Fibroblast of gingiva (primary cell): ENCODE data around the gene NRCAM.
"Not testable (repeated sequence)": the region's sequence is repeated elsewhere in the genome, so short reads cannot be mapped to it uniquely, and the experiment has no call there.

Experiments used
- DNase-seq: peaks from one replicate; pipeline ENCODE4 v3.0.0-alpha.2; 2011; ENCODE audit warnings: low read depth

NRCAM gene

GRCh38 chr7:108278281-108278680, 178.0 kb downstream of the NRCAM start:
- no peak for DNase-seq

- not testable (repeated sequence) for DNase-seq
Measured at GRCh38 chr7:108274447-108274846, 181.8 kb downstream of the NRCAM start.

DNA sequence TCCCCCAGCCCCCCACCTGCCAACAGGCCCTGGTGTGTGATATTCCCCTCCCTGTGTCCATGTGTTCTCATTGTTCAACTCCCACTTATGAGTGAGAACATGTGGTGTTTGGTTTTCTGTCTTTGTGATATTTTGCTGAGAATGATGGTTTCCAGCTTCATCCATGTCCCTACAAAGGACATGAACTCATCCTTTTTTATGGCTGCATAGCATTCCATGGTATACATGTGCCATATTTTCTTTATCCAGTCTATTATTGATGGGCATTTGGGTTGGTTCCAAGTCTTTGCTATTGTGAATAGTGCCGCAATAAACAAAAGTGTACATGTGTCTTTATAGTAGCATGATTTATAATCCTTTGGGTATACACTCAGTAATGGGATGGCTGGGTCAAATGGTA, 183.3 kb downstream of the NRCAM start:
- not testable (repeated sequence) for DNase-seq

GRCh38 chr7:108270385-108271015, 185.7 kb downstream of the NRCAM start:
- DNase-seq, result no peak

DNA sequence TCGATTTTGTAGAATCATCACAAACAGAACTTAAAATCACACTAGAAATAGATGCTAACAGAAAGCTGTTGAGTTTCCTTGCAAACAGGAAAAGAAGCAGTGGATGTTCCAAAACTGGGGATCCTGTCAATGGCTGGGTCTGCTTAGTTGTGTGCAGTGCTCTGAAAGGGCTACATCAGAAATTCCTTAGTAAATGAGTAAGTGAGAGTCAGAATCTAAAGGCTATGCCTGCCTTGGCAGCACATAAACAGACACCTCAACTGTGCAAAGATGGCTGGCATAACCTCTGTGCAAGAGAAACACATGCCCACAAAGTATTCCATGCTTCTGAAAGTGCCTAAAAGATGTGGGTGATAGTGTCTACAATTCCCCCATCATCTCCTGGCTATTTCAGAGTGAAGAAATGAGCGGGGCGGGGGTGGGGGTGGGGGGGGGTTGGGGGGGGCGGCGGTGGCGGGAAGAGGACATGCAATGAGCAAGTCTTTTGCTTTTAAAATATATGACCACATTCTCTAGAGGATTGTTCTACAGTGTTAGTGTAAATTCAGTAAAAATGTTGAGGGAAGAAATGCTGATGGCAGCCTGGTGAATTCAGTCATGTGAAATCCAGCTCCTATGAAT, 187.9 kb downstream of the NRCAM start:
- no peak for DNase-seq

DNA sequence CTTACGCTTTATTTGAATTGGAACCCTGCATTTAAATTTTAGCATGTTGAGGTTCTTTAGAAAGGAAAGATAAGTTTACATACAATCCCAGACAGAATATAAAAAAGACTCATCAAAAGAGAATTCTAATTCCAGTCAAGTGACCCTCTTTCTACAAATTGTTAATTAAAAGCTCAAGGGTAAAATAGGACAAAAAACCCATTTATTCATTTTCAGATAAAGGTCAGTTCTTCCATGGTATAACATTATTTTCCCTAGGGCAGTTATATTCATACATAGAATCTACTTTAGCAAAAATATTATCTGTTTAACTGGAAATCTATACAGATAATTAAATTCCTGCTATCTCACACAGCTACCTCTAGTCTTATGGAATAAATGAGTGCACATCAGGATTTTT, 188.6 kb downstream of the NRCAM start:
- DNase-seq, result no peak

DNA sequence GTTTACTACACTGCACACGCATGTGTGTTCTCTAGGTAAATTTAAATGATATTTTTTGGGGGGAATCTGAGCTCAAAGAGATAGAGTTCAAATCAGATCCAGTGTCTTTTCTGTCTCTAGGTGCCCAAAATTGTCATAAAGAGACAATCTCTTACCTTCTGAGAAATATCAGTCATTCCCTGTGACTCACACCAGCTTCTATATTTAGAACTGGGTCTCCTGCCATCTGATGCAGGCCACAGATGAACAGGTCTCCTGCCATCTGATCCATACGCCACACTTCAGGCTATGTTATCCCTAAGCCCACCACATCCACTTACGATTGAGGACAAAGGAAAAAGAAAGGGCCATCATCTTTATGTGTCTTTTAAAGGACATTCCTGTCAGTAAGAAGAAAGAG, 189.7 kb downstream of the NRCAM start:
- no peak for DNase-seq

GRCh38 chr7:108266035-108266434, 190.2 kb downstream of the NRCAM start:
- DNase-seq, result no peak

- DNase-seq, result no peak
Measured at GRCh38 chr7:108265007-108265406, 191.2 kb downstream of the NRCAM start.

GRCh38 chr7:108263425-108263824, 192.8 kb downstream of the NRCAM start:
- DNase-seq, result no peak

GRCh38 chr7:108261560-108262255, 194.5 kb downstream of the NRCAM start:
- no peak for DNase-seq

DNA sequence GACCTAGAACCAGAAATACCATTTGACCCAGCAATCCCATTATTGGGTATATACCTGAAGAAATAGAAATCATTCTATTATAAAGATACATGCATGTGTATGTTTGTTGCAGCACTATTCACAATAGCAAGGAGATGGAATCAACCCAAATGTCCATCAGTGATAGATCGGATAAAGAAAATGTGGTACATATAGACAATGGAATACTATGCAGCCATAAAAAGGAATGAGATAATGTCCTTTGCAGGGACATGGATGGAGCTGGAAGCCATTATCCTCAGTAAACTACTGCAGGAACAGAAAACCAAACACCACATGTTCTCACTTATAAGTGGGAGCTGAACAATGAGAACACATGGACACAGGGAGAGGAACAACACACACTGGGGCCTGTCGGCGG, 196.8 kb downstream of the NRCAM start:
- not testable (repeated sequence) for DNase-seq

DNA sequence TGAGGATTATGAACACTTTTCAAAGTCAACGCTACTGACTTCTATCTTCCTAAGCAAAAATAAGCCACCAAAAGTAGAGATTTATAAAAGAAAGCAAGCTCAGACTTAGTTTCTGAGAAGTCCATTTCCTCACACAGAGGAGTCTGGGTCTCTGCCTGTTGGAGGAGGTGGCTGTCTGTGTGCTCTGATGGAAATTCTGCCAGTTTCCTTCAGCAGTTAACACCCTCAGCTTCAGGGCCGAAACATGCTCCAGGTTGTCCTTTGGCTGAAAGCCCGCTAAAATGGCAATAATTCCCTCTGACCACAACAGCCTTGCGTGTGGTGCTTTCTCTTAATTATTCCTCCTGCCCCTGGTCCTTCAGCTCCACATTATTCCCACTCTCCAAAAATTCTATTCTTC, 198.3 kb downstream of the NRCAM start:
- DNase-seq, result no peak

DNA sequence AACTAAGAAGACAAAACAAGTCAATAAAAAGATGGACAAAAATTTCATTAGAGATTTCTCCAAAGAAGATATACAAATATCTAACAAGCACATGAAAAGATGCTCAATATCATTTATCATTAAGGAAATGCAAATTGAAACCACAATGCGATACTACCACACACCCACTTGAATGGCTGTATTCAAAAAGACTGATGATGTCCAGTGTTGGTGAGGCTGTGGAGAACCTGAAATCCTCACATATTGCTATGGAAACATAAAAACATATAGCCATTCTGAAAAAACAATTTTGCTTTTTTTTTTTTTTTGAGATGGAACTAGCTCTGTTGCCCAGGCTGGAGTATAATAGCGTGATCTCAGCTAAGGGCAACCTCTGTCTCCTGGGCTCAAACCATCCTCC, 202.0 kb downstream of the NRCAM start:
- no peak for DNase-seq

GRCh38 chr7:108253275-108254044, 202.8 kb downstream of the NRCAM start:
- DNase-seq, result peak; percentile 25

GRCh38 chr7:108252177-108252576, 204.1 kb downstream of the NRCAM start:
- no peak for DNase-seq

GRCh38 chr7:108251700-108252099, 204.5 kb downstream of the NRCAM start:
- peak; percentile 6 for DNase-seq

GRCh38 chr7:108249453-108249852, 206.8 kb downstream of the NRCAM start:
- no peak for DNase-seq

DNA sequence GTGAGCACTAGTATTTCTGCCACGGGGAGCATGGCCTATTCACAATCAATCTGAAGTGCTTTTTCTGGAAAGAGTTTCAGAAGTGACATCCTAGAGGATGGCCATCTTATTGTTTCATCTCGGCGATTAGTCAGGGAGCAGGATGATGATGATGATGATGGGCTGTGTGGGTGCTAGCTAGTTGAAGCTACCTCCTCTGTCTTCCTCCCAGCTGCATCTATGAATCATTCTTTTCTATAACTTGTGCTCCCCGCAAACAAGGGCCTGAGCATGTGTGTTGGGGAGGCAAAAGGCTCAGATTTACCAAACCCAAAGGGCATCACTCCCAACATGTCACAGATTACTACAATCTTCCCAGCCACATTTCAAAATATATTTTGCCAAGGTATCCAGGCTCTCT, 207.4 kb downstream of the NRCAM start:
- DNase-seq, result no peak

- DNase-seq, result no peak
Measured at GRCh38 chr7:108248418-108248817, 207.8 kb downstream of the NRCAM start.

DNA sequence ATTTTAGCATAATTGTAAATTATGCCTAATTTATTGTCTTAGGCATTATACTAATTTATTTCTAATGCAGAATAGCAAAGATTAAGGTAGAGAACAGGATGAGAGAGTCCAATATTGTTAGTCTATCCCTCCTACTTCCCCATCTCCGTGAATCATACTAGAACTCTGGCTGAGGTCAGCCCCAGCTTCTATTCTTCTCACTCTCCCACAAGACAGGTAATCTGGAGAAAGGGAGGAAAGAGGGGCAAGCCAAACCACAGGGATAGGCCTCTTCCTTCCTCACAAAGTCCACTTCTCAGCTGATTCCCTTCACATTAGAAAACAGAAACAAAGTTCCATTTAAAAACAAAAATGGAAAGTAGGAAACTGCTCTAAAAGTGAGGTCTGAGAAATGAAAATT, 208.6 kb downstream of the NRCAM start:
- DNase-seq, result no peak

GRCh38 chr7:108246227-108246837, 209.9 kb downstream of the NRCAM start:
- DNase-seq, result peak; percentile 96
